ENCODE measurements around the gene DEPDC5. TPM values are rescaled to one million over a fixed set of nuclear protein-coding genes. Genes with fewer than 3 reads are reported as not detected.
A peak's percentile ranks its signal among the peaks of the same experiment; 100 is the strongest.

Gene DEPDC5
- polyA plus RNA-seq, 4 donors = 15.4 to 18.8 (median 16.1) TPM

DNA sequence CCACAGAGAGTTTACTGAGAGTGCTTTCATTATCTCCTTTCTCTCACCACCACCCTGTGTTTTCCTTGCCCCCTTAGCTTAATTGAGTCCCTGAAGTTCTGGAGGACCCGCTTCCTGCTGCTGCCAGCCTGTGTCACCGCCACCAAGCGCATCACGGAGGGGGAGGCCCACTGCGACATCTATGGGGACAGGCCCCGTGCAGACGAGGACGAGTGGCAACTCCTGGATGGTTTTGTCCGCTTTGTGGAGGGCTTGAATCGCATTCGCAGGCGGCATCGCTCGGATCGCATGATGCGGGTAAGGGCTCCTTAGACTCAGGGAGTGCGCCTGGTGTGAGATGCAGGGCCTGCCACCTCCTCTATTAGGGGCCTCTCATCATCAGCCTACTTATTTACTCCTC lies 91.1 kb downstream of the DEPDC5 start:
- no peak for DNase-seq (ENCODE audit: low read depth in 4 of 4, low spot score in 3 of 4)

GRCh38 chr22:31846161-31847115 lies 92.6 kb downstream of the DEPDC5 start:
- DNase-seq (ENCODE audit: low read depth in 4 of 4, low spot score in 3 of 4) = no peak

DNA sequence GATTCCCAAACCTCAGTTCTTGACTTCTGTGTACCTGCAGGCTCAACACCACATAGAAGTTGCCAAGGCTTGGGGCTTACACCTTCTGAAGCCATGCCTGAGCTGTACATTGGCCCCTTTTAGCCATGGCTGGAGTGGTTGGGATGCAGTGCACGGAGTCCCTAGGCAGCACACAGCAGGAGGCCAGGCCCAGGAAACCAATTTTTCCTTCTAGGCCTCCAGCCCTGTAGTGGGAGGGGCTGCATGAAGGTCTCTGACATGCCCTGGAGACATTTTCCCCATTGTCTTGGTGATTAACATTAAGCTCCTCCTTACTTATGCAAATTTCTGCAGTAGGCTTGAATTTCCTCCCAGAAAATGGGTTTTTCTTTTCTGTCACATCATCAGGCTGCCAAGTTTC lies 94.6 kb downstream of the DEPDC5 start:
- no peak for DNase-seq (ENCODE audit: low read depth in 4 of 4, low spot score in 3 of 4)

GRCh38 chr22:31850135-31850534 lies 96.3 kb downstream of the DEPDC5 start:
- DNase-seq (ENCODE audit: low read depth in 4 of 4, low spot score in 3 of 4) = no peak

DNA sequence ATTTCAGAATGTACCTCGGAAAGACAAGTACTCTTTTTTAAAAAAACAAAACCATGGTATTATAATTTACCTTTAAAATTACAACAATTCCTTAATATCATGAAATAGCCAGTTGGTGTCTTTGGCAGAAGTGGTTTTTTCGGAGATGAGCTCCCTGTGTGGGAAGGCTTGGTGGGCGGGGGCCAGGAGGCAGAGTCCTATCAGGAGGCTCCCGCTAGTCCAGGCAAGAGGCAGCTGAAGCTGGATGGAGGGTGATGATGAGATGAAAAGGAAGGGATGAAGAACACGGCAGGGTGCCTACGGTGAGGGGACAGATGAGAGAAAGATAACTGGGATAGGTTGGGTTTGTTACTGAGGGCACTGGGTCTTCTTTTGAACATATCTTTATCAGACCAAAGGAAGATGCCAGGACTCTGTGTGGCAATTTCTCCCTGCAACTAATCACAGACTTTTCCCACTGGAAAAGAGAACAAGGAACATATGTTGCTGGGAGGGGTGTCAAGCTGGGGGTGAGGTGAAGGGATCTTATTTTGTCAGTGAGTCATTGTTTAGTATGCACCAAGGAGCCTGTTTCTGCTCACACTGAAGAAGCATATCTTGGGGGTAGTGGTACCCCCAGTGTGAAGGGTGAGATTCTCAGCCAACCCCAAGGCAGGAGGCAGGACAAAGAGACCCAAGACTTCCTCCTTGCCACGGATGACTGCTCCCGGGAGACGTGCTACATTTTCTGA lies 99.0 kb downstream of the DEPDC5 start:
- DNase-seq (ENCODE audit: low read depth in 4 of 4, low spot score in 3 of 4) = no peak

DNA sequence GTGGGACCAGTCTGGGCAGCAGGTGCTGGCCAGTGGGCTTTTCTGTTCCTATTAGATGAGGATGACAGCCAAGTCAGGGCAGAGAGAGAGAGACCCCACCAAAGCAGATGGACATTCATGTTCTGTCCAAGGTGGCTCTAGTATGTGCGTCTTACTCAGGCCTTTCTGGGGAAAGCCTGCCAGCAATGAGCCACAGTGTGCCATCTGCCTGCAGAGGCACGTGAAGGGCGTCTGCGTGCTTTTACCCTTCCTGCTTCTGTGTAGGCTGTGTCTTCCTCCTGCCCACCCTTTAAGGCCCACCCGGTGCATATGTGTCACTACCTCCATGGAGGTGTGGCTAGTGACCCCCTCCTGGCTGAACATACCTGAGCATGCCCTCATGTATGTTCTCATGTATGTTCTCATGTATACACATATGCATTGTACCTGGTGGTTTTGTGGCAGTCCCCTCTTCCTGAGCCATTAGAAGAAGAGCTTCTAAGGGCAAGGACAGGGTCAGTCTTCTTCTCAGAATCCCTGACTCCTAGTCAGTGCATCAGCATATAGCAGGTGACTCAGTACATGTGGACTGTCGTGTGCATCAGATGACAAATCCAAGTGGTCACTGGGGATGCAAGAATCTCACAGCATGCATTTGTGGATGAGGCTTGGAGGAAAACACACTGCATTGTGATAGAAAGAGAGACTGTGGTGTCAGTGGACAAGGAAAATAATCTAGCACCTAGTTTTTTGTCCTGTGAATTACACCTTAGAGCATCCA lies 100.1 kb downstream of the DEPDC5 start:
- DNase-seq (ENCODE audit: low read depth in 4 of 4, low spot score in 3 of 4) = no peak

DNA sequence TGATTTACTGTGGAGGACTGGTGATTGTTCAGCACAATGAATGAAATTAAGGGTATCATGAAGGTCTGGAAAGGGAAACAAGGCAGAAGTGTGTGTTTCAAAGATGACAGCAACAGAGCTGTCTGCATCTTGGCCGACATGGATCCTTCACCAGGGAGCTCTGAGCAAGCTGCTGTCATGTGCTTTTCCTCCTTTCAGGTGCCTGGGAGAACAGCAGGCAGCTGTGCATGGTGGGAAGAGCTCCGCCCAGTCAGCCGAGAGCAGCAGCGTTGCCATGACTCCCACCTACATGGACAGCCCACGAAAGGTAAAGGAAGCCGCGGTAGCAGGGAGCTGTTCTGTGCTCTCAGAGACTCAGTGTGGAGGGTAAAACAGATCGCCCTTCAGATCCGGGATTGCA lies 103.4 kb downstream of the DEPDC5 start:
- peak; percentile 7 to 60 (median 46) for DNase-seq (ENCODE audit: low read depth in 4 of 4, low spot score in 3 of 4)

GRCh38 chr22:31861226-31861840 lies 107.5 kb downstream of the DEPDC5 start:
- no peak for DNase-seq (ENCODE audit: low read depth in 4 of 4, low spot score in 3 of 4)

DNA sequence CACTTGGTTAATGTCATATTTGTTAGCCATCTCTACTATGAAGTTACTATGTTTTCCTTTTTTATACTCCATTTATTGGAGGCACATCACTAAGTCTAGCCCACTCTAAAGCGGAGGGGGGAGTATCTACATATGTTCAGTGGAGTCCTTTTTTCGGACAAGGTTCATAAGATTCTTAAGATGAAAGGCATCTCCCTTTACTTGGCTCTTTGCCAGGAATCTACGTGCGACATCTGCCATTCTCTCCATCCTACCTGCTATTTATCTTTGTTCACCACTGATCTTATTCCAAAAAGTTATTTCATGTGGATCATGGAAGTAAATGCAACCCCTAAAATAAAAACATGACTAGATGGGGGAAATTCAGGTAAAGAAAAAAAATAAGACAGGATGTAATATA lies 113.1 kb downstream of the DEPDC5 start:
- DNase-seq (ENCODE audit: low read depth in 4 of 4, low spot score in 3 of 4) = no peak

- DNase-seq (ENCODE audit: low read depth in 4 of 4, low spot score in 3 of 4) = no peak
These were observed 113.8 kb downstream of the DEPDC5 start for GRCh38 chr22:31867386-31868153.

- no peak for DNase-seq (ENCODE audit: low read depth in 4 of 4, low spot score in 3 of 4)
These were observed 115.9 kb downstream of the DEPDC5 start for GRCh38 chr22:31869739-31870138.

GRCh38 chr22:31870890-31871289 lies 117.1 kb downstream of the DEPDC5 start:
- no peak for DNase-seq (ENCODE audit: low read depth in 4 of 4, low spot score in 3 of 4)

- DNase-seq (ENCODE audit: low read depth in 4 of 4, low spot score in 3 of 4) = no peak
These were observed 117.7 kb downstream of the DEPDC5 start for GRCh38 chr22:31871480-31871879.

GRCh38 chr22:31872209-31872608 lies 118.4 kb downstream of the DEPDC5 start:
- DNase-seq (ENCODE audit: low read depth in 4 of 4, low spot score in 3 of 4) = no peak

DNA sequence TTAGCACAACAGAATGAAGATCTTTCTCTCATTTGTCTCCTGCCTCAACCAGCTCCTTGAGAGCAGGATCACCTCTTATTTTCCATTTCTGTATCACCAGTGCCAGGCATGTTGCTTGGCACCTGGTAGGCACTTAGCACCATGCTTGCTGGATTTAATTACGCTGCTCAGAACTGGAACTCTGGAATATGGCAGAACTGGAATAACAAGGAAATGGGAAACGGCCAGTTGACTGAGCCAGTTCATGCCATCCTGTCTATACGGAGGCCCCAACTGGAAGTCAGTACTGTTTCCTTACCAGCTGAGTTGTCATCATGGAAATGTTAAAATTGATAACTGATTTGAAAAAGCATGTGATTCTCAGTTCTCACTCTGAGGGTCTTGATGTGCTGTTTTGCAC lies 121.0 kb downstream of the DEPDC5 start:
- DNase-seq (ENCODE audit: low read depth in 4 of 4, low spot score in 3 of 4) = no peak

DNA sequence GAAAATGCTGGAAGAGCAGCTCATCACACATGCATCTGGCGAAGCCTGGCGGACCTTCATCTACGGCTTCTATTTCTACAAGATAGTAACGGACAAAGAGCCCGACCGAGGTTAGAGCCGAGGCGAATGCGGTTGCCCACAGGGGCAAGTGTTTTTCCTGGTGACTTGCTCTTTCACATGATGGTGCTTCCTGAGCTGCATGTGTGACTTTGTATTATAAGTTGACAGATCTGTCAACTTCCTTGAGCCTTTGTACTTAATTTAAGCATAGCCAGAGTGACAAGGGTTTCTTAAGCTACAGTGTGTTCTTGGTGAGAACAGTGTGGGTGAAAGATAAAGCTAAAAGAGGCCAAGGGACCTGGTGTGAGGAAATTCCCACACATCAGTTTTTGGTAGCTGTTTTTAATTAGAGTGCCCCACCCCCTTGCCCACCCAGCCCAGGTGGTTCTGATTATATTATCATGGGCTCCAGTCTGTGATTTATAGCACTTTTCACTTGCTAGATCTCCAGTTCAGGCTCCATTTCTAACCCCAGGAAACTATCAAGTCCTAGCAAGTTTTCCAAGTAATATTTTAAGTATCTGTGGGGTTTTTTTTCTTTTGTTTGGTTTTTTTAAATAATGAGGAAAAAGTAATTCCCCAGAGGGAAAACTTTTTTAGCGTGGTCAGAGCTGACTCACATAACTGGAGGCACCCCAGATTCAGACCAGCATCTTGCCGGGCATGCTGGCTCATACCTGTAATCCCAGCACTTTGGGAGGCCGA lies 122.5 kb downstream of the DEPDC5 start:
- no peak for DNase-seq (ENCODE audit: low read depth in 4 of 4, low spot score in 3 of 4)

- DNase-seq (ENCODE audit: low read depth in 4 of 4, low spot score in 3 of 4) = no peak
These were observed 125.8 kb downstream of the DEPDC5 start for GRCh38 chr22:31879585-31879984.

DNA sequence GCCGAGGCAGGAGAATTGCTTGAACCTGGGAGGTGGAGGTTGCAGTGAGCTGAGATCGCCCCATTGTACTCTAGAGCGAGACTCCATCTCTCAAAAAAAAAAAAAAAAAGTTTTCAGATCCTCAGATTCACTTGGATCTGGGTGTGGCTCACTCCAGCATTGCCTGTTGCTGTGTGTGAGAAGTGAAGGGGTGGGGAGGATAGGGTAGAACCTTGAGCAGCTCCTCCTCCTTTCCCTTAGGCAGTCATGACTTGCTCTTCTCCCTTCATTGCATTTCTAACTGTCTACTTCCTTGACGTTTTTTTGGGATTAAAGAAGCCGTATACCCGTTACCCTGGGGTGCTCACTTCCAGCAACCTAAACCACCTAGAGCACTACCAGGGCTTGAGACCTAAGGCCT lies 127.4 kb downstream of the DEPDC5 start:
- DNase-seq (ENCODE audit: low read depth in 4 of 4, low spot score in 3 of 4) = no peak

GRCh38 chr22:31881865-31882264 lies 128.0 kb downstream of the DEPDC5 start:
- DNase-seq (ENCODE audit: low read depth in 4 of 4, low spot score in 3 of 4) = no peak

All from right renal pelvis (tissue), 4 donors.